ENCODE results near the gene SNX3.
"Not testable (repeated sequence)": the region's sequence is repeated elsewhere in the genome, so short reads cannot be mapped to it uniquely, and the experiment has no call there.

Gene SNX3

DNA sequence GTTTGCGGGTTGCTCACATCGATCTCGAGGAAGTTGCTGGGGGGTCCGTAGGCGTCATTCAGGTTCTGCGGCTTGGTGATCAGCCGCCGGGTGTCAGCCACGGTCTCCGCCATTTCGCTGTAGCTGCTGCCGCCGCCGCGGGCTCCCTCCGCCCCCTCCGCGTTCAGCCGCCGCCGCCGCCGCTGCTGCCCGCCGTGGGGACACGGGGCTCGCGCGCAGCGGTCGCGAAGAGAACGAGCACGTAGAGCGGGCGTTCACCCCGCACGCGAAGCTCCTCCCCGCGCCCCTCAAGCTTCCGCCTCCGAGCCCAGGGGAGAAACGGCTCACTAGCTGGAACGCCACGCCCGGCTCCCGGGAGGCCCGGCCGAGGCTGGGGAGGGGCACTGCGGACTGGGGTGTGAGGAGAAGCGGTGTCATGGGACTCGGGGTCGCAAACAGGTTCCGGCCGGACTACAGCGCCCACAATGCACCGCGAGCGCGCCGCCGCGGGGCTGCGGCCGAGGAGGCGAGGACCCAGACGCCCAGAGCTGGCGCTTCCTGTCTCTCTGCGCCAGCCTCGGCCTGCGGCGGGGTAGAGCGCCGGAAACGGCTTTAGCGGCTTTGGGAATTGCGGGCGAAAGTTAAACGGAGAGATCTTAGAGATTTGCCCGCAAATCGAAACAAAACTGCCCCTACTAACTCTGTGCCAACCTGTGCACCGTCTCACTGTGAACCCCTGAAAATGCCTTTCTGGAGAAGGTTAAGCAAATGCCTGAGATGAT lies at the start of gene SNX3:
Gene SNX3 (minus strand): TSS at position 232 of the 761 bp plus-strand sequence. CDS start 119 bp downstream, at position 113.
- peak; percentile 94 for DNase-seq (ENCODE audit: low spot score)

DNA sequence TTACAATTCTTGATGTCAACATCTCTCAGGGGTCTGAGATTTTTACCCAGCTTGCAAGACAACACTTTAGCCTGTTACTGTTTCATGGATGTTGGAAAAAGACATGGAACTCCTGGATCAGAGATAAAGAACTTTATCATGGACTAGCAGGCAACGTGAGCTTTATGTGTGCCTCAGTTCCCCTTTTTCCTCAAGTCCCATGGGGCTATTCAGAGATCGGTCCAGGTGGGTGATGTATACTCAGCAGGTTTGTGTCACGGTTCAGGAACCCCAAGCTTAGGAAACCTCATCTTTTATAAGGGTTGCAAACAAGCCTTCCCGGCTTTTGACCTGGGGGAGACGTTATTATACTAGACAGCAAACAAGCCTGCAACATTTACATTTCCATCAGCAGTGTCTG lies 49.0 kb upstream of the SNX3 start:
- no peak for DNase-seq (ENCODE audit: low spot score)

- DNase-seq (ENCODE audit: low spot score) = not testable (repeated sequence)
Observed at GRCh38 chr6:108308641-108309040, 47.8 kb upstream of the SNX3 start.

GRCh38 chr6:108304646-108305045 lies 43.8 kb upstream of the SNX3 start:
- DNase-seq (ENCODE audit: low spot score) = no peak

DNA sequence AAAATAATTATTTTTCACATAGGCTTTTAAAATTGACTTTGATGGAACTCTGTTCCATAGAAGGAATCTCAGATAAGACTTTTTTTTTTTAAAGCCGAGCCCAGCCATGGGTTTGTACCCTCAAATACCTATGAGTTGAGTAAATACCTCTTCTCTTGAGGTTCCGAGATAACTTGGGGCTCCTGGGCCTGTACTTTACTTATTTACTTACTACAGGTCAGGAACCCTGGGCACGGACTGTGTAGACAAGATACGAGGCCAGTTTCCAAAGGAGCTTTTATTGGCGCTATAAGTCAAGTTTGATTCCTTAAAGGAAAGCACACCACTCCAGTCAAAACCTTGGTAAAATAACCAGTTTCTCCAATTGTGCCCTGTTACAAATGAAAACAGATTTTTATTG lies 41.5 kb upstream of the SNX3 start:
- no peak for DNase-seq (ENCODE audit: low spot score)

DNA sequence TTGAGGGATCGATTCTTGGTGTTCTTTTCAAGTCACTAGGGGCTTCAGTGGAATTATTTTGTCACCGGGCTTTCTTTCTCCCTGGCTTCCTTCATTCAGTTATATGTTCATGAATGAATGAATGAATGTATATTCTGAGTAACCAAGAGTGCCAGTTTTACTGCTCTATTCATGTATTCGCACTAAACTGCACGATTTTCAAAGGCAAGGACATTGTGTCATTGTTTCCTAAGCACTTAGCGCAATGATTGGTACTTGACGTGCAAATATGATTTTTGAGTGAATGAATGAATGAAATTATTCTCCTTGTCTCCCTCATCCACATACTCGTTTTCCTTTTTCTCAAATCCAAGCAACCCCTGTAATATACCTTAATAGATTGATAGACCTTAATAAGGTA lies 34.8 kb upstream of the SNX3 start:
- DNase-seq (ENCODE audit: low spot score) = peak; percentile 42

- DNase-seq (ENCODE audit: low spot score) = peak; percentile 91
Observed at GRCh38 chr6:108294727-108295625, 34.1 kb upstream of the SNX3 start, which contains the start of gene AFG1L. Gene AFG1L (plus strand): TSS chr6:108295054. CDS start chr6:108295080, 26 bp downstream.

- DNase-seq (ENCODE audit: low spot score) = no peak
Observed at GRCh38 chr6:108294297-108294726, 33.5 kb upstream of the SNX3 start.

DNA sequence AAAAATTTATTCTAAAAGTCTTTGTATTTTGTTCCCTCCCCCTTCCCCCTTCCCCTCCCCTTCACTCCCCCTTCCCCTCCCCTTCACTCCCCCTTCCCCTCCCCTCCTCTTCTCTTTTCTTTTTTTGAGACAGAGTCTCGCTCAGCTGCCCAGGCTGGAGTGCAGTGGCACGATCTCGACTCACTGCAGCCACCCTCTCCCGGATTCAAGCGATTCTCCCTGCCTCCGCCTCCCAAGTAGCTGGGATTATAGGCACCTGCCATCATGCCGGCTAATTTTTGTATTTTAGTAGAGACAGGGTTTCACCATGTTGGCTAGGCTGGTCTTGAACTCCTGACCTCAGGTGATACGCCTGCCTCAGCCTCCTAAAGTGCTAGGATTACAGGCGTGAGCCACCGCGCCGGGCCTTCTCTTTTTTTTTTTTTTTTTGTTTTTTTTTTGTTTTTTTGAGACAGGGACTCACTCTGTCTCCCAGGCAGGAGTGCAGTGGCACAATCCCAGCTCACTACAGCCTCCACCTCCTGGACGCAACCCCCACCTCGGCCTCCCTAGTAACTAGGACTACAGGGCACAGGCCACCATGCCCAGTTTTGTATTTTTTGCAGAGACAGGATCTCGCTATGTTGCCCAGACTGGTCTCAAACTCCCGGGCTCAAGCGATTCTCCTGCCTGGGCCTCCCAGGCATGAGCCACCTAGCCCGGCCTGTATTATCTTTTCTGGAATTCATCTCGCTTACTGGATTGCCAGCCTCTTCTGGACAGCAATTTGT lies 32.9 kb upstream of the SNX3 start:
- DNase-seq (ENCODE audit: low spot score) = peak; percentile 17

DNA sequence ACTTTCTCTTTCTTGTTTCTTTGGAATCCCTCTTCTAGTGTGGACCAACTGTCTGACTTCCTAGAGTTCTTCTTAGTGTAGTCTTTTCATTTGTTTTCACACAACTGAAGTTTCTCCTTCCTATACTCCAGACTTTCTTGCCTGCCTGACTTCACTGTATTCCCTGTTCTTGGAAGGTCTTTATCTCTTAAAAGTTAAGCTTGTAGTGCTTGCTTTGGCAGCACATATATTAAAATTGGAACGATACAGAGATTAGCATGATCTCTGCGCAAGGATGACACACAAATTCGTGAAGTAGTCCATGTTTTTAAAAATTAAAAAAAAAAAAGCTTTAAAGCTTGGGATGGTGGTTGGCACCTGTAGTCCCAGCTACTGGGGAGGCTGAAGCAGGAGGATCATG lies 31.7 kb upstream of the SNX3 start:
- DNase-seq (ENCODE audit: low spot score) = not testable (repeated sequence)

DNA sequence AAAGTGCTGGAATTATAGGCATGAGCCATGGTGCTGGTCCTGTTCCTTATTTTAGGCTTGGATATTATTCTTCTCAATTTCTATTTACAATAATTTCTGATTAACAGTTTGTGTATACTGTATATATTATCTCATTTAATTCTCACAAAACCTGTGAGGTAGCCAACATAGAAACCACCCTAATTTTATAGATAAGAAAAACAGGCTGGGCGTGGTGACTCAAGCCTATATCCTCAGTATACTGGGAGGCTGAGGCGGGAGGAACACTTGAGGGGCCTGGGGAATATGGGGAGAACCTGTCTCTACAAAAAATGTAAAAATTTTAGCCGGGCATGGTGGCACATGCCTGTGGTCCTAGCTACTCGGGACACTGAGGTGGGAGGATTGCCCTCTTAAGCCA lies 30.3 kb upstream of the SNX3 start:
- DNase-seq (ENCODE audit: low spot score) = no peak

DNA sequence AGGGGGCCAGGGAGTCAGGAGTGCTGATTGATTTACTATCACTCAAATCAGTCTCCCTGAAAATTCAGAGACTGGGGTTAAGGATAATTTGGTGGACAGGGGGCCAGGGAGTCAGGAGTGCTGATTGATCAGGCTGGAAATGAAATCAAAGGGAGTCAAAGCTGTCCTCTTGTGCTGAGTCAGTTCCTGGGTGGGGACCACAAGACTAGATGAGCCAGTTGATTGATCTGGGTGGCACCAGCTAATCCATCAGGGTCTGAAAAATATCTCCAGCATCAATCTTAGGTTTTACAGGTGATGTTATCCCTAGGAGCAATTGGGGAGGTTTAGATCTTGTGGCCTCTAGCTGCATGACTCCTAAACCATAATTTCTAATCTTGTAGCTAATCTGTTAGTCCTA lies 27.9 kb upstream of the SNX3 start:
- no peak for DNase-seq (ENCODE audit: low spot score)

GRCh38 chr6:108287373-108287772 lies 26.5 kb upstream of the SNX3 start:
- DNase-seq (ENCODE audit: low spot score) = no peak

DNA sequence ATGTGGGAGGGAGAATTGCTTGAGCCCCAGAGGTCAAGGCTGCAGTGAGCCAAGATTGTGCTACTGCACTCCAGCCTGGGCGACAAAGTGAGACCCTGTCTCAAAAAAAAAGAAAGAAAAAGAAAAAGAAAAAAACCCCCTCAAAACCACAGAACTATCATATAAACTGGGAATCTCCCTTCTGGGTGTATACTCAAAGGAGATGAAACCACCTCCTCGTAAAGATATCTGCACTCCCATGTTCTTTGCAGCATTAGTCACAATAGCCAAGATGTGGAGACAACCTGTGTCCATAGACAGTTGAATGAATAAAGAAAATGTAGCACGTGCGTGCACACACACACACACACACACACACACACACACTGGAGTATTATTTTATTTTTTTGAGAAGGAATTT lies 25.5 kb upstream of the SNX3 start:
- DNase-seq (ENCODE audit: low spot score) = no peak

DNA sequence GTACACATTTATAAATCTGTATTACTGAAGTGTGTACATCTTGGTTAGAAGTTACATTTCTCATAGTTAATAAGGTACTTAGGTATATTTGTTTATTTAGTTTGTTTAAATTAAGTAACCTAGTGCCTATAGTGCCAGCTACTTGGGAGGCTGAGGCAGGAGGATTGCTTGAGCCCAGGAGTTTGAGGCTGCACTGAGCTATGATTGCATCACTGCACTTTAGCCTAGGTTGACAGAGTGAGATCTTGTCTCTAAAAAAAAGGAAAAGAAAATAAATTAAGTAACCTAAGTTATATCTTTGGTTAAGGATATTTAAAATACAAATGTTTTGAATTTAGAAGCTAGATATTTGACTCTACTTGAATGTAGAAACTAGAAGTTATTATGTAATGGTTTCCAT lies 24.5 kb upstream of the SNX3 start:
- no peak for DNase-seq (ENCODE audit: low spot score)

DNA sequence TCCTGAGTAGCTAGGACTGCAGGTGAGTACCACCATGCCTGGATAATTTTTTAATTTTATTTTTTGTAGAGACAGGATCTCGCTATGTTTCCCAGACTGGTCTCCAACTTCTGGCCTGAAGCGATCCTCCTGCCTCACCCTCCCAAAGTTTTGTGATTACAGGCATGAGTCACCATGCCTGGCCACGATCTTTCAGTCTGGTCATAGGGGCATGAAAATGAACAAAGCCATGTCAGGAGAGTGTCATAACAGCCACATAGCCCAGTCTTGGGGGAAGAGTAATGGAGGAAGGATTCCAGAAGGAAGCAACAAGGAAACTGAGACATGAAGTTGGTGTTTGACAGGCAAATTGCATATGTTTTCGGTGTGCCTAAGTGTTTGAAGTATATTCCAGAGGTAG lies 17.0 kb upstream of the SNX3 start:
- no peak for DNase-seq (ENCODE audit: low spot score)

GRCh38 chr6:108277295-108277694 lies 16.5 kb upstream of the SNX3 start:
- no peak for DNase-seq (ENCODE audit: low spot score)

- no peak for DNase-seq (ENCODE audit: low spot score)
Observed at GRCh38 chr6:108275976-108276375, 15.1 kb upstream of the SNX3 start.

- DNase-seq (ENCODE audit: low spot score) = no peak
Observed at GRCh38 chr6:108274546-108274945, 13.7 kb upstream of the SNX3 start.

GRCh38 chr6:108269955-108270354 lies 9.1 kb upstream of the SNX3 start:
- DNase-seq (ENCODE audit: low spot score) = not testable (repeated sequence)

GRCh38 chr6:108268845-108269244 lies 8.0 kb upstream of the SNX3 start:
- DNase-seq (ENCODE audit: low spot score) = no peak

GRCh38 chr6:108263371-108263770 lies 2.5 kb upstream of the SNX3 start:
- DNase-seq (ENCODE audit: low spot score) = no peak

All from RKO (cell line).